Stimulated activated CD4-positive, alpha-beta T cell treated with anti-CD3 and anti-CD28 coated beads, Interleukin-4, amount 100 ng/mL, for 24 hours (primary cell): ENCODE measurements around the gene TTC34.
"Not testable (repeated sequence)": the region's sequence is repeated elsewhere in the genome, so short reads cannot be mapped to it uniquely, and the experiment has no call there.

Source experiments
- DNase-seq: peaks from one replicate; pipeline ENCODE4 v3.0.0-alpha.2; 2020

The TTC34 gene

DNA sequence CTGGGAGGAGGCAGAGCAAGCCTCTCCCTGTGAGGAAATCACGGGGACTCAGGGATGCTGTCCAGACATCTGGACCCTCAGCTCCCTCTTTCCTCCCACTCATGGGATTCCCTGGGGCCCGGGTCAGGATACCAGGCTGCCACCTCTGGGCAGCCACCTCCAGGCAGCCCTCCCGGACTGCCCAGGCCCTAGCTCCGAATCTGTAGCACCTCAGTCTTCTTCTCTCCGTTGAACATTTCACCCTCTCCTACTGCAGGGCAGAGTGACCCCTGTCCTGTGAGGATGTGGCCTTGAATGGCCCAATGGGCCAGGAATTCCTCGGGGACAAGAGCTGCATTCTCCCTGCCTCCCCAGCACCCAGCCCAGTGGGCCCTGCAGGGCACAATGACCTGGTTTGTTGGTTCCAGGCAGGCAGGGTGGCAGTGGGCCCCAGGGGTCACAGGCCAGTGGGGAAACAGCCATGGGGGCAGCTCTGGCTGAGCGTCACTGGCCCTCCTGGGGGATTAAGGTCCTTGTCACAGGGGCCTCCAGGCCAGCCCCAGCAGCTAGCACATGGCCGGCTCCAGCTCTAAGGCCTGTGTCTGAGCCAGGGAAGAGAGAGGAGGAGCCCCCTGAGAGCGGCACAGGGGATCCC is 9.5 kb upstream of the TTC34 start:
- no peak for DNase-seq

DNA sequence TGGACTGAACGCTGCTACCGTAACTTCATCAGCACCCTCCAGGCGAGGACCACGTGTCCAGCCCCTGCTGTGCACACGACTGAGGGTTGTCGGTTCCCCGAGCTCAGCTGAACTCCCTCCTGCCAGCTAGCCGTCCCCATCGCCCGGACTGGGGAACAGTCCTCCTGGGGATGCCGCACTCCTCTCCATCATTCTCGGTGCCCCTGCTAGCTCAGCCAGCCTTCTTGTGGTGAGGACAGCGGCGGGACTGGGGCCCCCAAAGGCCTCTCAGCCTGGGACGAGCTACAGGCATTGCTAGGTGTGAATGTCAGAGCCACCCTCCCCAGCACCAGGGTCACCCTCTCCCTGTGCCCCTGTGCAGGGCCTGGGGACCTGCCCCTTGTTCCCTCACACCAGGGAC is 8.8 kb upstream of the TTC34 start:
- DNase-seq = no peak

DNA sequence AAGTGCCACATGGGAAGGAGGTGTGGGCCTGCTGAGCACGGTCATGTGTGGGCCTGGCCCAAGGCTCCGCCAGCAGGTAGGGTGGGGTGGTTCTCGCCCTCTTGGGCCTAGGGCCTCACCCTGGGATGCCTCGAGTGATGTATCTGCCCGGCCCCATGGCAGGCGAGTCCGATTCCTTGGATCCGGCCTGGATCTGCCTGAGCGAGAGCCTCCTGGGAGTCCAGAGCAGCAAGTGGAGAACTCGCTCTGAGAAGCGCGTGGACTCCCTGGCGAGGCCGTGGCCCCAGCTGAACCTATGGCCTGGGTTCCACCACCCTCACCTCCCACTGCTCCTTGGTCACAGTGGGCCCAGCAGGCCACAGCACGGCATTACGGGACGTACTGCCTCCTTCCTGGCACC is 8.2 kb upstream of the TTC34 start:
- DNase-seq = no peak

DNA sequence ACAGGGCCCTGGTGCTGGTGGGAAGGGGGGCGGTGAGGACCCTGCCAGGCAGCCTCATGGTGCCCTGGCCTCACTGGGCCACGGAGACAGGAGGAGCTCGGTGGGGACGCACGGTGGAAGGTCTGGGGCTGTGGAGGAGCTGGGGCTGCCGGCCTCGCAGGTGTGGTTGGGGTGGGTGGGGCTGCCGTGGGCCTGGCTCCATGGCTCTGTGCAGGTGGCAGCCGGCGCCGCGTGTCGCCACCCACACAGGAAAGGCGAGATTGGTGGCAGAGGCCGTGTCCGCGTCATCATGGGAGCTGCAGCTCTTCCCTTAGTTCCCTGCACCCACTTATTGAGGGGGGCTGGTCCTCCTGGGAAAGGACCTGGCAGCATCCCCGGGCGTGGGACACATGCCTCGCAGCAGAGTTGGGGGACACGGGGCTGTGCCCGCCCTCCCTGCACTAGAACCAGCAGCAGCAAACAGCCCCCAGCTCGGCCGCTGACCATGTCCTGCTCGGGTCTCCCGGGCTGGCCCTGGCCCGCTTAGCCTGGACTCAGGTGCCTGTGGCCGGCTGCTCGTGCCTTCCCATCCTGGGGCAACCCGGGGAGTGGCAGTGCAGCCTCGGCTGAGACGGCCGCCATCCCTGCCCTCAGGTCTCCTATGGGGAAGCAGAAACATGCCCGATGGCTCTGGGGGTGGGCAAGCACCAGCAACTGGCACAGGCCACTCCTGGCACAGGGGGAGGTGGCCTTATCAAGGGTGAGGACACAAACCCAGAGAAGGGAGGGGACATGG is 7.5 kb upstream of the TTC34 start:
- DNase-seq = no peak

DNA sequence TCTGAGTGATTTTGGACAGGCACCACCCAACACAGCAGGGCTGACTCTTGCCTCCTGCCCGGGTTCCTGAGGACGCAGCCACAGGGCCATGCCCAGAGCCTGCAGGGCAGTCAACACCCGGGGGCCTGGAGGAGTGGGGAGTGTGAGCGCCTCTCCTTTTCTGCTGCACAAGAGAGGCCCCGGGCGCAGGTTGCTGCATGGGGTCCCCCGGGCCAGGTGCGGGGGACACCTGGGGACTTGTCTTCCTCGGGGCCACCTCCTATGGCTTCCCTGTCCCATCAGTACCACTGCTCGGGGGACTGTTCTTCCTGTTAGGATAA is 6.9 kb upstream of the TTC34 start:
- no peak for DNase-seq

DNA sequence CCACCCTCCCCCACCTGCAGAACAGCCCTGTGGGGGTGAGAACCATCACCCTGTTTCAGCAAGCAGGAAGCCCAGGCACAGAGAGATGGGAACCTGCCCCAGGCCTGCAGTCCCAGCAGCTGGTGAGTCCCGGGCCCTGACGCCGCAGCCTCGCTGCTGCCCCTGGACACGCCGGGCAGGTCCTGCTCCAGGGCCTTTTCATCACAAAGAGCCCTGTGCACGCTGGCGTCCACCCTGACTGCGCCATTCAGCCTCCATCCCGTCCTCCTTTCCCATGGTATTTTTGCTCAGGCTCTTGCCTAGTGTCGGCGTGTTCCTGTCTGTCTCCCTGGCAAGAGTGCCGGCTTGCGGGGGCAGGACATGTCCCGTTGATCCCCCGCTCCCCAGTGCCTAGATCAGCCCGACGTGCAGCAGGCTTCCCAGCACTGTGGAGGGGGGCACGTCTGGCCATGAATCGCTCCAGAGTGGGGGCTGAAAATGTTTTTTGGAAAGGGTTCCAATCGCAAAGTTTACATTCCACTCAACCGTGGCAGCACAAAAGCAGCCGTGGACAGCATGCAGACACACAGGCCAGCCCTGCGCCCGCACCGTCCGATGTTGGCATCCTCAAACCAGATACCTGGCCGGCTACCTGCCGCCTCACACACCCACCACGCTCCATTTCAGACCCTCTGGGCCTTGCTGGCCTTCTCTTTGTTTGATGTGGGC is 6.3 kb upstream of the TTC34 start:
- DNase-seq = no peak

DNA sequence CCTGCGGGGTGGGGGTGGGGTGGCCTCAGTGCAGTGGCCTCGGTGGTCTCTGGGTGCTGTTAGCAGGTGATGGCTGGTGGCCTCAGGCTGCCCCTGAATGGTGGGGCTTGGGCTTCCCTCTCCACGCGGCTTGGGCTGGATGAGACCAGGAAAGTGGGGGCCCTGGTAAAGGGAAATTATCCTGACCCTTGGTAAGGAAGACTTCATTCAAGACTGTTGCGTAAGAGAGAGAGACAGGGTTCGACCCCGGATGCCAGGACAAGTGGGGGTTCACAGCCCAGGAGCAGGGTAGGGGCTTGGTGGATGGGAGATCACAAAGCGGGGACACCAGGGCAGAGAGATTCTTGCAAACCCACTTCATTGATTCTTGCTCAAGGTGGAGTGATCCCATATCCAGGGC is 5.5 kb upstream of the TTC34 start:
- DNase-seq = no peak

DNA sequence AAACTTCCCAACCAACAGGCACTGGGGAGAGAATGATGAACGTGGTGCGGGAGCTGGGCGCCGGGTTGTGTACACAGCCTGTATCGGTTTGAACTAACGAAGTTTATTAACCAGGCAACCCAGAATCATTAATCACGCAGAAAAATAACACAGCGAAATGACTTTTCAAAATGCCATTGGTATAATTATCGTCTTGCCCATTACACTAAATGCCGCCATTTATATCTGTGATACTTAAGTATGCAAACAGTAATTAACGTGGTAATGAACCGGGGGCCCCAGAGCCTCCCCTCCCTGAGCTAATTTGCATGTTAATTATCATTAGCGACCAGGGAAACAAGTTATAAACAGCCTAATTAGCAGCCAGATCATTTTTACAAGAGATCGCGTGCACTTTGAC is 5.1 kb upstream of the TTC34 start:
- DNase-seq = no peak

DNA sequence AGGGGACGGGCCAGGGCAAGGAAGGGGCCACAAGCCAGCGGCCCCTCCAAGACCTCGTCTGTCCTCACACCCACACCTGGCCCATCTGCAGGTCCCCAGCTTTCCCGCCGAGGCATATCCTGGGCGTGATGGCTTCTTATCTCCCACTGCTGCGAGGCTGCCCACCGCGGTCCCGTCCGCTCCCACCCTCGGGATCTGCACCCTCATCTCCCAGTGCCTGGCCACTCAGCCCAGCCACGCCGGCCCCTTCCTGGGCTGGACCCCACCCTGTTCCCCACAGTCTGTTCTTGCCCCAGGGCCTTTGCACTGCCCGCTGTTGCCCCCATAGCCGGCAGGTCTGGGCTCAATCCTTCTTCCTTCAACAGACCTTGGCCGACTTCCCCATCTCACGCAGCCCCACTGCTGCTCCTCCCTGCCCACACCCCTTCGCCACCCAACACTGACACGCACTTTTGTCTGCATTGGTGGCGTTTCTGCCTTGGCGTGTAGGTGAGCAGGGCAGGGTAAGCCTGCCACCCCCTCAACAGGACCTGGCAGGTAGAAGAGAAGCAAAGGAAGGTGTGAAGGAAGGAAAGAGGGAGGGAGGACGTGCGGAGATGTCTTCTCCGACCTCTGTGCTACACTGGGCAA is 4.4 kb upstream of the TTC34 start:
- DNase-seq = no peak

DNA sequence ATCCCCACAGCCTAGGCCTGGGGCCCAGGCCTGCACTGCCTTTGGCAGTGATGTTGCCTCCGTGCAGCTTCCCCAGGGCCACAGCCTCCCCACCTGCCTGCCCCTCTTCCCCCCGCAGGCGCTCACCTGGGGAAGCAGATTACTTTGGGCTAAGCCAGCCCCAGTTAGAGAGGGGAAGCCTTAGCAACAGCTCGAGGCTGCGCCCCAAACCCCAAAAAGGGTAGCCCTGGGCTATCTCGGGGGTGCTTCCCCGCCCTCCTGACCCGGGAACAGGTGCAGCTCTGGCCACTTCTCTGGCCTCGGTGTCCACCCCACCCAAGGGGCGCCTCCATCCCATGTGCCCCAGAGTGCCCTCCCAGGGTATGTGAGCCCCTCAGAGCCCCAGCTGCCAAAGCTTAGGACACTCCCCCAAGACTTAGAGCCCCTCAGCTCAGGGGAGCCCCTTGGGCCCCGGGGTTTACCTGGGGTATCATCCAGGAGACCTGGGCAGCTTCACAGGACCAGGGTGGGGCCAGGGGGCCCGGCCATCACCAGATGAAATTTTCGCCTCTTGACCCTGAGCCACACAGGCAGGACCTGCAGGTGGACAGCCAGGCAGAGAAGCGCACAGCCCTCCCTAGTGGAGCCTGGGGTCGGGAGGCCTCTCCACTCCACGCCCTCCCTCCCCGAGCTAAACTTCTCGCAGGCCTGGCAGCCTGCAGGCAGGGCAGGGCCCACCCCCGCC is 3.3 kb upstream of the TTC34 start:
- no peak for DNase-seq

DNA sequence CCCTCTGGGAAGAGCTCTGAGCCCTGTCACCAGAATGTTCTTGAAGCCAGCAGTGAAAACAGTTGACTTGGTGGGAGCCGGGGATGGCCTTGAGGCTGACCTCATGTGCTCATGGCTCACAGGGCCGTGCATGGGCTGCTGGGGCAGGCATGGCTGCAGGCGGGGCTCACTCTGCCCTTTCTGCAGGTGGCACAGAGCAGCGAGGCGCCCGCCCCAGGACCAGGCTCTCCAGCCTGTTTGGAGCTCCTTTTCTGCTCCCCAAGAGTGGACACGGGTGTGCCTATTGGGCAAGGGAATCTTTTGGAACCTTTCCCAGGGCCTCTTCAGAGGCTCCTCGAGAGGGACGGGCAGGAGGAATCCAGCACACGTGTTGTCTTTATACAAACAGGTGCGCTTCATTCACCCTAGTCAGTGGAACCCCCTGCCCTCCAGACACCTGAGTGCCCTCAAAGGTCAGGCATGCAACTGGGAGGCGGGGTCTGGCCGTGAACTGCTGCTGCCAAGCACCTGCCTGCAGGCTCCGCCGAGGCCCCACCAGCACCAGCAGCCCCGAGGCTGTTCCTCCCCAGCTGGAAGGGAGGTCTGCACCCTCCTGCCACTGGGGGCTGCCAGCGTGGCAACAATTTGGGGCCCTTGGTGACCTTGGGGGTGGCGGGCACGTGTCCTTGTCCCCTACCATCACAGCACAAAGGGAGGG is 2.6 kb upstream of the TTC34 start:
- no peak for DNase-seq

DNA sequence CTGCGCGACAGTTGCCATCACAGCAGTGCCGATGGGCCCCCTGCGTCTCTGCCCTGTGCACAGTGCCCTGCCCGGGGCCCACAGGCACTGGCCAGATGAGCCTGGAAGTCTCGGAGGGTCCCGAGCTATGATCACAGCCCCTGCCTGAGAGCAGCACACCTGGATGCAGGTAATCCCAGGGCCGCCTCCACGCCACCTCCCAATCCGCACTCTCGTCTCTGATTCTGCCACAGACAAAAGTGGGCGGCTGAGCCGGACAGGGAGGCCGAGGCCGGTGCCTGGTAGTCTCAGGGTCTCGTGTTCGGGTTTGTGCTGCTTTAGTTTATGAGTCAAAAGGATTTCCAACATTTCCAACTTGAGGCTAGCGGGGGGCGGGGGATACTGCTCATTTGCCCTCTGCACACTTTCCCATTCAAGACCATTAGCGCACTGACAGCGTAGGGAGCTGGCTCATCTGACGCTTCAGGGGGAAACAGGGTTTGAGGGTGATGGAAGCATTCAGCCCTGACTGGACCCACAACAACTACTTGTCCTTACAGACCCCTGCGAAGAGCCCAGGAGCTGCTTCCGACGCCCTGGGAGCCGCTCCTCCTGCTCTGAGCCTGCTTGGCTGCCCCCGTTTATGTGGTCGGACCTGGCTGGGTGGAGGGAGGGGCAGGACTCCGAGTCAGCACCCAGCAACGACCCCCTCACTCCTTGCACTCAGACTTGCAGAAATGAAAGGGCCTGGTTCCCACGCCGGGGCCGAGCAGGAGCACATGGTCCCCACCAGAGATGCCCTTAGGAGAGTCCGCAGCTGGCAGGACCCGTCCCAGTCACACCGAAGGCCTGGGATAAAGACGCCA is 1.8 kb upstream of the TTC34 start:
- DNase-seq = no peak

DNA sequence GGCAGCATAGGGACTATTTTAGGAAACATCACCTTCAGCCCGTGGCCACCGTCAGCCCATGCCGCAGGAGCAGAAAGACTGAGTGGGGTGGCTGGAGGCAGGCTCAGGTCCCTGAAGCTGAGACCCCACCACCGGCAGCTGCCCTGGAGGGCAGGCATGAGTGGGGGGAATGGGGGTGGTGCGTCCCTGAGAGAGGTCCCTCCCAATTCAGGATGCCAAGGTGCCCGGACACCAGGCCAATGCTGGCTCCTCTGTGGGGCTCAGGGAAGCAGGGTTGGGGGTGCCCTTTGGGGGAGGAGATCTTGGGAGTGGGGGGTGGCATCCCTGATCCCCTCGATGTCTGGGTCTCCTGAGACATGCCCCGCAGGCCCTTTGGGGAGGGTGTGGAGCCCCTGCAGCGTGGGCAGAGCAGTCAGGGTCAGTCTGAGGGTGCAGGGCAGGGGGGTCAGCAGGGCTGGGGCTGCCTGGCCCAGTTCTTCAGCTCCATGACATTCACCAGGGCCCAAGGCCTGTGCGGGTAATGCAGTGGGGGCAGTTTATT is 998 bp upstream of the TTC34 start:
- DNase-seq = no peak

DNA sequence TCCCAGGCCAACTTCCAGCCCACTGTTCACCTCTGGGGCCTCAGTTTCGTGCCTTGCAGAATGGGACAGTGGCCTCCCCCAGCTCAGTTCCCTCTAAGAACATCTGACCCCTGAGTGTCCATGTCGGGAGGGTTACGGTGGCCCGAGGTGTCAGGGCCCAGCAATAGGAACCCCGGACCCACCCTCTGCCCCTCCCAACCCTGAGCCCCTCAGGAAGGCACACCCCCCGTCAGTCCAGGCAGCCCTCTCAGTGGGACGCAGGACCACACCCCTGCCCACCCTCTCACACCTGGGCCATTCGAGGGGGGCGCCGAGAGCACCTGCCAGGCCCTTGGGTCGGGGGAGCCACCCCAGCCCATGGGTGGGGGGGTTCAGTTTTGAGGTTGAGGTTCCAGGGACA is 447 bp downstream of the TTC34 start:
- DNase-seq = no peak

DNA sequence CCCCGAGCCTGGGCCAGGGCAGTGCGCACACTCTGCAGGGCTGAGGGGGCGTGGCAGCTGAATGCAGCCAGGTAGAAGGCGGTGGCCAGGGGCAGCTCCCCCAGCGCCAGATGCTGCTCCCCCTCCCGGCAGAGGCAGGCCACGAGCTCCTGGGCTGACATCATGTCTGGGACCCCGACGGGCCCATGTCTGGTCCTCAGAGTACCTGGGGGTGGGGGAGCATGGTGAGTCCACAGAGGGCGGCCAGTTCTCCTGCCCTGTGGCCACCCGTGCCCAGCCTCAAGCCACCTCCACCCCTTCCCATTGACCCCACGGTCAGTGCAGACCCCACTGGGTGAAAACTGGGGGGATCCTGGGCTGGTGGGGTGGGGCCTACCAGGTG is 838 bp downstream of the TTC34 start:
- DNase-seq = no peak

DNA sequence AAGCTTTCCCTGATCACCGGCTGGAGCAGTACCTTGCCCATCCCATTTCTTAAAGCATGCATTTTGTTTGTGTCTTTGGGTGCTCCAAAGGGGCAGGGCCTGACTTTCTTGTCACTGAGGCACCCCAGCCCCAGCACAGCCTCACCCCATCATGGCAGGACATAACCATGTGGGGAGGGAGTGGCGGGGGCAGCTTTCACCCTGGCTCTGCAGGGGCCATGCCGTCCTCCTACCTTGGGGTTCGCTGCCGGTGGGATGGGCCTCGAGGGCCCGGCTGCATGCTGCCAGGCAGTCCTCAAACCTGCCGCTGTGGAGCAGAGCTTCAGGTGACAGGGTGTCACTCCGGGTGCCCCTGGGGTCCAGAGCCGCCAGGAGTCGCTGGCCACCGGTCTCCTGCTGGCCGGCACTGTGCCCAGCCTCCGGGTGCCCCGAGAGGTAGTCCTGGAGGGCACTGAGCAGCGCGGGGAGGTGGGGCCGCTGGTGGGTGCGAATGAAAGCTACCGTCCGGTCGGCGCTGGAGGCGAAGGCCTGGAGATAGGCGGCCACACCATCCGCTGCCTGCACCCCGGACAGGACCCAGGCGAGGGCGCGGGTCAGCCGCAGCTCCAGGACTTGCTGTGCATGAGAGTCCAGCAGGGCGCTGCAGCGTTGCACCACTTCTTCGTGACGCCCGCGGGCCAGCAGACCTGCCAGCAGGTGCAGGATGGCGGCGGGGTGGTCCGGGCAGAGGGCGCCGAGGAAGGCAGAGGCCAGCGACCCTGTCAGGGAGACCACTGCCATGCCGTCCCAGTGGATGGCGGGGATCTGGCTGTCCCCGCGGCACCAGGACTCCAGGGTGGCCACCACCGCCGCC is 1.5 kb downstream of the TTC34 start:
- no peak for DNase-seq

DNA sequence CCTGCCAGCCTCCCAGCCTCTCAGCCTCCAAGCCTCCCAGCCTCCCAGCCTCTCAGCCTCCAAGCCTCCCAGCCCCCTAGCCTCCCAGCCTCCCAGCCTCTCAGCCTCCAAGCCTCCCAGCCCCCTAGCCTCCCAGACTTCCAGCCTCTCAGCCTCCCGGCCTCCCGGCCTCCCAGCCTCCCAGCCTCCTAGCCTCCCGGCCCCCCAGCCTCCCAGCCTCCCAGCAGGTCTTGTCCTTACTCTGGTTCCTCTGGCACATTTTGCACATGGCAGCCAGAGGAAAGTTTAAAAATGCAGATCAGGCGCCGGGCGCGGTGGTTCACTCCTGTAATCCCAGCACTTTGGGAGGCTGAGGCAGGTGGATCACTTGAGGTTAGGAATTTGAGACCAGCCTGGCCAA is 2.5 kb downstream of the TTC34 start:
- DNase-seq = not testable (repeated sequence)

DNA sequence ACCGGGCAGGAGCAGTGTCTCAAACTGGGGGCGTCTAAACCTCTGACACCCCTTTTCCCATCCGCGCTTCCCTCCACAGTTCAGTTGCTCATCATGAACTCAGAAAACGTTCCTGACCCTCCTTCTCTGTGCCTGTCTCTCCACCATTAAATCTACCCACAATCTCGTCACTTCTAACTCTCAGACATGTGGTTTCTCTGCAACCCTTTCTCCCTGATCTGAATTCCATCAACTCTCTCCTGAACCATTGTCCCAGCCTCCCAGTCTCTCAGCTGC is 3.8 kb downstream of the TTC34 start:
- DNase-seq = no peak

DNA sequence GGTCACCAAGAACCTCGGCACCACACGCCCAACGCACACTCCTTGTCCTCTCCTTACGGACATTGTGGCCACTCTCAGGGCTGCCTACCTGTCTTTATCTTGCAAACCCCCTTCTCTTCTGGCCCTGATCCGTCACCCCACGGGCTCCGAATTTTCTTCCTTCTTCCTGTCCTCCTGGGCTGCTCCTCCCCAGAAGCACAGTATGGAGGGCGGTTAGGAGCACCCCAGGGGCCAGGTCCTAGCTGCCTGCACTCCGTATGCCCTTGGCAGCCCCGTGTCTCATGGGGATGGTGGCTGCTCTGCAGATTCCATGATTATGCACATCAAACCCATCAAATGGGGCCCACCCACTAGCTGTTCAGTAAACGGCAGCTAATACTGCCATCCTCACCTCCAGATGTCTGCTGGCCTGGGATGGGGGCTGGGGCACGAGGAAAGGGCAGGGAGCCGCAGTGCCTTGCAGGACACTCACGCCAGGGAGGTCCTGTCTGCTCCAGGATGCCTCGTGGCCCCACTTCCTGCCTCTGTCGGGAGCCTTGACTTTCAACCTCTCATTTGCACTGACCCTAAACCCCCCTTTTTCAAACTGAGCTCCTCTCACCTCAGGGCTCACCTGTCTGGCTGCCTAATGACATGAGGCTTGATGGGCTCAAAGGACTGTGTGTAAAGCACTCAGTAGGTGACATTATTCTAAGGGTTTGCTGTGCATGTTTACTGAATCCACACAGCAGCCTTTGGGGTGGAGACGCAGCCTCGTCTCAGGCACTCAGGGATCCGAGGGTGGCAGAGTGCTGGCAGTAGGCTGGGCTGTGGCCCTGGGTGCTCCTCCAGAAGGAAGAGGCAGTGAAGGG is 4.4 kb downstream of the TTC34 start:
- DNase-seq = no peak

DNA sequence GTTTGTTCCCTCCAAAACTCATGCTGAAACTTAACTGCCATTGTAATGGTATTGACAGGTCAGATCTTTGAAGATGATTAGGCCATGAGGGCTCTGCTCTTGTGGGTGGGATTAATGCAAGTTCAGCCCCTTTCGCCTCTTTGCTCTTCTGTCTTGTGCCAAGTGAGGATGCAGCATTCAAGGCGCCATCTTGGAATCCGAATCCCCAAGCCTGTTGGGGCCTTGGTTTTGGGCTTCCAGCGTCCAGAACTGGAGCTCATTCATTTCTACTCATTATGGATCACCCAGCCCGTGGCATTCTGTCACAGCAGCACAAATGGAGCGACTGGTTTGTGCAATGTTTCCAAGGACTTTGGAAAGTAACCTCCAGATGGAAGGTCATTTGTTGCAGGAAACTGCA is 5.6 kb downstream of the TTC34 start:
- DNase-seq = no peak
